ENCODE measurements around the gene ADARB1. TPM values are rescaled to one million over a fixed set of nuclear protein-coding genes. Genes with fewer than 3 reads are reported as not detected.

The ADARB1 gene
- total and polyA plus RNA-seq, 9 of the 15 experiments (the other 6 are each of a cell fraction or from before 2014, with no cell fraction given): 6.7 to 16.0 (median 8.3) TPM

DNA sequence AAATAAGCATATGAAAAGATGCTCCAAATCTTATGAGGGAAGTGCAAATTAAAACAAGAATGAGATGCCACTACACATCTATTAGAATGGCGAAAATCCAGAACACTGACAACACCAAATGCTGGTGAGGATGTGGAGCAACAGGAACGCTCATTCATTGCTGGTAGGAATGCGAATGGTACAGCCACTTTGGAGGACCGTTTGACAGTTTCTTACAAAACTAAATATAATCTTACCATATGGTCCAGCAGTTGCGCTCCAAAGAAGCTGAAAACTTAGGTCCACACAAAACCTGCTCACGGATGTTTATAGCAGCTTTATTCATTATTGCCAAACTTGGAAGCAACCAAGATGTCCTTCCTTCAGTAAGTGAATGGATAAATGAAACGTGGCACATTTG, 163.0 kb downstream of the ADARB1 start:
- H3K27ac ChIP-seq (ENCODE audit: extremely low read depth, low read depth, low read length): no peak overlapping the region
- DNase-seq (ENCODE audit: extremely low read depth in 1 of 4, low spot score in 3 of 4) (no peak), FAIRE-seq (no peak), ATAC-seq (no peak)
- no peaks in the 10 kb centered on the region for H3K79me2 ChIP-seq (ENCODE audit: control insufficient read depth, insufficient read depth, low read length)
- no peak overlapping the region for H2AFZ ChIP-seq (ENCODE audit: low read depth, low read length)
- H4K20me1 ChIP-seq (replicated peaks; ENCODE audit: control insufficient read depth, insufficient read depth, low read length): no peaks in the 10 kb centered on the region
- intact Hi-C loops (cut with micrococcal nuclease) (no loop called here), in situ Hi-C loops (cut with MboI) (no loop called here)
- no peak overlapping the region for H3K4me3 ChIP-seq
- peaks cover 32 to 33% of the 10 kb centered on the region in 2 experiments; a peak in 4 of 5 replicates for H3K27me3 ChIP-seq (ENCODE audit: control insufficient read depth in 2 of 2, insufficient read depth in 2 of 2, low read length in 2 of 2)
- H3K9me3 ChIP-seq (replicated peaks; ENCODE audit: control insufficient read depth, insufficient read depth, low read depth, low read length): no peaks in the 10 kb centered on the region
- no TSS peak for BruUV-seq (replicated peaks)
- ChIA-PET POLR2A (interaction anchor here (0.7 to 1.7 kb wide), 2 partner anchors 10 to 341 kb away, joined by 3 read pairs; no protein-coding TSS in a partner anchor), CTCF (ENCODE audit: low intra/inter-chr PET ratio) (no interaction called here)
- H3K9ac ChIP-seq (ENCODE audit: insufficient read depth in 1 of 2, low read depth in 2 of 2, low read length in 2 of 2): no peak overlapping the region
- 2% methylated on average over 7 of the region's 7 CpGs for WGBS (ENCODE audit: insufficient coverage, low coverage, missing lambda C conversion rate)
- H3K9me1 ChIP-seq (ENCODE audit: control insufficient read depth, insufficient read depth, low read length): no peaks in the 10 kb centered on the region
- no peaks in the 10 kb centered on the region for H3K36me3 ChIP-seq (ENCODE audit: control insufficient read depth, insufficient read depth, low read length)
- H3K4me1 ChIP-seq (replicated peaks in 1 of 2; ENCODE audit: control insufficient read depth in 2 of 2, insufficient read depth in 2 of 2, low read length in 2 of 2): peaks cover 0 to 9% of the 10 kb centered on the region in 2 experiments; a peak in 1 of 5 replicates
- TF ChIP-seq KLF1 (tag; IDR thresholded peaks at IDR 0.05): no peak
- TF ChIP-seq ELF2 (CRISPR knock-in tag; IDR thresholded peaks at IDR 0.05): no peak
- TF ChIP-seq POLR3G (IDR thresholded peaks at IDR 0.05; ENCODE audit: extremely low read depth, insufficient read length, insufficient replicate concordance): no peak
- TF ChIP-seq ZNF253 (CRISPR knock-in tag; conservative IDR thresholded peaks at IDR 0.05): no peak
- no peak for TF ChIP-seq SNIP1 (IDR thresholded peaks at IDR 0.05; ENCODE audit: low read depth)
- TF ChIP-seq ZNF184 (CRISPR knock-in tag; IDR thresholded peaks at IDR 0.05): no peak
- TF ChIP-seq, protein P1, sequence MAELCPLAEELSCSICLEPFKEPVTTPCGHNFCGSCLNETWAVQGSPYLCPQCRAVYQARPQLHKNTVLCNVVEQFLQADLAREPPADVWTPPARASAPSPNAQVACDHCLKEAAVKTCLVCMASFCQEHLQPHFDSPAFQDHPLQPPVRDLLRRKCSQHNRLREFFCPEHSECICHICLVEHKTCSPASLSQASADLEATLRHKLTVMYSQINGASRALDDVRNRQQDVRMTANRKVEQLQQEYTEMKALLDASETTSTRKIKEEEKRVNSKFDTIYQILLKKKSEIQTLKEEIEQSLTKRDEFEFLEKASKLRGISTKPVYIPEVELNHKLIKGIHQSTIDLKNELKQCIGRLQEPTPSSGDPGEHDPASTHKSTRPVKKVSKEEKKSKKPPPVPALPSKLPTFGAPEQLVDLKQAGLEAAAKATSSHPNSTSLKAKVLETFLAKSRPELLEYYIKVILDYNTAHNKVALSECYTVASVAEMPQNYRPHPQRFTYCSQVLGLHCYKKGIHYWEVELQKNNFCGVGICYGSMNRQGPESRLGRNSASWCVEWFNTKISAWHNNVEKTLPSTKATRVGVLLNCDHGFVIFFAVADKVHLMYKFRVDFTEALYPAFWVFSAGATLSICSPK (IDR thresholded peaks at IDR 0.05; ENCODE audit: borderline replicate concordance): no peak
- no peak for TF ChIP-seq ZNF282 (CRISPR knock-in tag; IDR thresholded peaks at IDR 0.05)
- no peak for TF ChIP-seq ZNF609 (CRISPR knock-in tag; IDR thresholded peaks at IDR 0.05; ENCODE audit: borderline replicate concordance)
- no peak overlapping the region for H3K4me2 ChIP-seq (ENCODE audit: insufficient read depth, low read length)

Measured in K562 (cell line).